ENCODE results near the gene PAK2. TPM values are rescaled to one million over a fixed set of nuclear protein-coding genes. Genes with fewer than 3 reads are reported as not detected.
A peak's percentile ranks its signal among the peaks of the same experiment; 100 is the strongest.

The PAK2 gene
- total RNA-seq, 1 experiment from 2014 or later = 32.6 TPM

- Histone ChIP-seq H2AFZ (ENCODE audit: low read length) (no peak overlapping the region), H3K27me3 (ENCODE audit: low read length) (no peaks in the 10 kb centered on the region), H3K4me1 (ENCODE audit: insufficient read depth, low read length) (peaks cover 57% of the 10 kb centered on the region), H3K36me3 (ENCODE audit: low read depth, low read length) (peaks cover 9% of the 10 kb centered on the region; the same call in 1 of the 2 replicates), H3K27ac (ENCODE audit: low read length) (no peak overlapping the region), H3K4me2 (ENCODE audit: low read length) (0 out of 2 replicates have a peak overlapping the region, but pooled peaks have one; percentile 8), H3K9me2 (replicated peaks; ENCODE audit: low read length) (no peaks in the 10 kb centered on the region), H3F3A (ENCODE audit: low read length, unreplicated experiment) (peaks cover 14% of the 10 kb centered on the region), H3K79me2 (ENCODE audit: low read length) (peaks cover 73% of the 10 kb centered on the region), H3K9me3 (ENCODE audit: low read length) (no peaks in the 10 kb centered on the region), H3K9ac (ENCODE audit: low read length) (no peak overlapping the region), H3K4me3 (ENCODE audit: low read length) (no peak overlapping the region), H4K20me1 (ENCODE audit: low read length) (no peaks in the 10 kb centered on the region; the same call in 1 of the 2 replicates)
- POLR2A ChIA-PET (ENCODE audit: unreplicated experiment) = no interaction called here
- CTCF ChIA-PET = no interaction called here
- BruUV-seq (replicated peaks) = no TSS peak
- no peak for DNase-seq
- ATAC-seq = no peak
- TF ChIP-seq EZH2phosphoT487 (IDR thresholded peaks at IDR 0.05; ENCODE audit: borderline replicate concordance, low read length) (no peak), CTCF (conservative IDR thresholded peaks at IDR 0.05; ENCODE audit: low read depth, low read length) (no peak), EZH2 (IDR thresholded peaks at IDR 0.05; ENCODE audit: low read length, unreplicated experiment) (no peak)
- intact Hi-C loops (cut with micrococcal nuclease) = loop anchor here (1.0 kb wide), 1 partner anchor 50 kb away; no protein-coding TSS in a partner anchor
These were observed 51.0 kb downstream of the PAK2 start for GRCh38 chr3:196790636-196791035.

GRCh38 chr3:196792771-196793170 lies 53.1 kb downstream of the PAK2 start:
- Histone ChIP-seq H3K27me3 (ENCODE audit: low read length) (no peaks in the 10 kb centered on the region), H3F3A (ENCODE audit: low read length, unreplicated experiment) (peaks cover 14% of the 10 kb centered on the region), H3K79me2 (ENCODE audit: low read length) (peaks cover 69% of the 10 kb centered on the region), H4K20me1 (ENCODE audit: low read length) (no peaks in the 10 kb centered on the region; the same call in 1 of the 2 replicates), H2AFZ (ENCODE audit: low read length) (peak overlapping the region; percentile 29; the same call in 1 of the 2 replicates), H3K9me2 (replicated peaks; ENCODE audit: low read length) (no peaks in the 10 kb centered on the region), H3K27ac (ENCODE audit: low read length) (peak overlapping the region; percentile 81), H3K4me2 (ENCODE audit: low read length) (peak overlapping the region; percentile 83), H3K4me3 (ENCODE audit: low read length) (peak overlapping the region; percentile 52), H3K9me3 (ENCODE audit: low read length) (no peaks in the 10 kb centered on the region), H3K9ac (ENCODE audit: low read length) (no peak overlapping the region; the same call in 1 of the 2 replicates), H3K4me1 (ENCODE audit: insufficient read depth, low read length) (peaks cover 57% of the 10 kb centered on the region), H3K36me3 (ENCODE audit: low read depth, low read length) (peaks cover 9% of the 10 kb centered on the region; the same call in 1 of the 2 replicates)
- peak; percentile 43 for ATAC-seq
- peak; percentile 82 for DNase-seq
- ChIA-PET CTCF (no interaction called here), POLR2A (ENCODE audit: unreplicated experiment) (no interaction called here)
- BruUV-seq (replicated peaks) = no TSS peak
- TF ChIP-seq CTCF (conservative IDR thresholded peaks at IDR 0.05; ENCODE audit: low read depth, low read length) (no peak), EZH2 (IDR thresholded peaks at IDR 0.05; ENCODE audit: low read length, unreplicated experiment) (no peak), EZH2phosphoT487 (IDR thresholded peaks at IDR 0.05; ENCODE audit: borderline replicate concordance, low read length) (no peak)
- intact Hi-C loops (cut with micrococcal nuclease) = no loop called here

- ATAC-seq = peak; percentile 79
- POLR2A ChIA-PET (ENCODE audit: unreplicated experiment) = no interaction called here
- Histone ChIP-seq H4K20me1 (ENCODE audit: low read length) (no peaks in the 10 kb centered on the region; the same call in 1 of the 2 replicates), H3K9me3 (ENCODE audit: low read length) (no peaks in the 10 kb centered on the region), H3K27me3 (ENCODE audit: low read length) (no peaks in the 10 kb centered on the region), H3K4me3 (ENCODE audit: low read length) (peak overlapping the region; percentile 52), H3K9ac (ENCODE audit: low read length) (no peak overlapping the region; the same call in 1 of the 2 replicates), H3F3A (ENCODE audit: low read length, unreplicated experiment) (peaks cover 14% of the 10 kb centered on the region), H2AFZ (ENCODE audit: low read length) (no peak overlapping the region), H3K4me2 (ENCODE audit: low read length) (peak overlapping the region; percentile 83), H3K27ac (ENCODE audit: low read length) (peak overlapping the region; percentile 81), H3K36me3 (ENCODE audit: low read depth, low read length) (peaks cover 9% of the 10 kb centered on the region; the same call in 1 of the 2 replicates), H3K4me1 (ENCODE audit: insufficient read depth, low read length) (peaks cover 53% of the 10 kb centered on the region), H3K79me2 (ENCODE audit: low read length) (peaks cover 64% of the 10 kb centered on the region), H3K9me2 (replicated peaks; ENCODE audit: low read length) (no peaks in the 10 kb centered on the region)
- DNase-seq = peak; percentile 99
- no TSS peak for BruUV-seq (replicated peaks)
- intact Hi-C loops (cut with micrococcal nuclease) = no loop called here
- TF ChIP-seq EZH2 (IDR thresholded peaks at IDR 0.05; ENCODE audit: low read length, unreplicated experiment) (no peak), CTCF (conservative IDR thresholded peaks at IDR 0.05; ENCODE audit: low read depth, low read length) (no peak), EZH2phosphoT487 (IDR thresholded peaks at IDR 0.05; ENCODE audit: borderline replicate concordance, low read length) (no peak)
- CTCF ChIA-PET = no interaction called here
These were observed 53.6 kb downstream of the PAK2 start for GRCh38 chr3:196793246-196793645.
